Measurements from ENCODE around the gene TIGAR.

DNA sequence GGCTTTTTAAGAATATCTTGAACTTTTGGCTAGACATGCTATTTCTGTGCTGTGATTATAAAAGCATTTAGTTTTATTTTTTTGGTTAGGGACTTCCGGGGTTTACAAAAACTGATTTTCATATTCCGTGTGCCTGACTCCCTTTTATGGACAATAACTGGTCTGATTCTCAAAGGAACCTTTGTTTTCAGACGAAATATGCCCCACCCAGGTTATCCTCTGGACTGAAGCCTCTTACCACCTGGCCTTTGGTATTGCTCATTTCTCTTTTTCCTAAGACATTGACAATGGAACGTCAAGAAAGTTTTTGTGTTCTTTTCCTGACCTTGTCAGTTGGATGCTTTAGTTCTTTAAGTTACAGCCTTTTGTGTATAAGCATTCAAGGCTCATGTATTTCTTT lies 10.8 kb downstream of the TIGAR start:
- TF ChIP-seq, protein P1, sequence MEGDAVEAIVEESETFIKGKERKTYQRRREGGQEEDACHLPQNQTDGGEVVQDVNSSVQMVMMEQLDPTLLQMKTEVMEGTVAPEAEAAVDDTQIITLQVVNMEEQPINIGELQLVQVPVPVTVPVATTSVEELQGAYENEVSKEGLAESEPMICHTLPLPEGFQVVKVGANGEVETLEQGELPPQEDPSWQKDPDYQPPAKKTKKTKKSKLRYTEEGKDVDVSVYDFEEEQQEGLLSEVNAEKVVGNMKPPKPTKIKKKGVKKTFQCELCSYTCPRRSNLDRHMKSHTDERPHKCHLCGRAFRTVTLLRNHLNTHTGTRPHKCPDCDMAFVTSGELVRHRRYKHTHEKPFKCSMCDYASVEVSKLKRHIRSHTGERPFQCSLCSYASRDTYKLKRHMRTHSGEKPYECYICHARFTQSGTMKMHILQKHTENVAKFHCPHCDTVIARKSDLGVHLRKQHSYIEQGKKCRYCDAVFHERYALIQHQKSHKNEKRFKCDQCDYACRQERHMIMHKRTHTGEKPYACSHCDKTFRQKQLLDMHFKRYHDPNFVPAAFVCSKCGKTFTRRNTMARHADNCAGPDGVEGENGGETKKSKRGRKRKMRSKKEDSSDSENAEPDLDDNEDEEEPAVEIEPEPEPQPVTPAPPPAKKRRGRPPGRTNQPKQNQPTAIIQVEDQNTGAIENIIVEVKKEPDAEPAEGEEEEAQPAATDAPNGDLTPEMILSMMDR (IDR thresholded peaks at IDR 0.05; ENCODE audit: low read length): no peak
- TF ChIP-seq EZH2 (IDR thresholded peaks at IDR 0.05; ENCODE audit: borderline replicate concordance, low read length): no peak

Data from OCI-LY1 (cell line).